Esophagus muscularis mucosa (tissue), 4 donors: Measurements from ENCODE around the gene PLOD1. TPM values are rescaled to one million over a fixed set of nuclear protein-coding genes. Genes with fewer than 3 reads are reported as not detected.
"Not testable (repeated sequence)": the region's sequence is repeated elsewhere in the genome, so short reads cannot be mapped to it uniquely, and the experiment has no call there.

Source experiments
- DNase-seq: peaks from one replicate; pipeline ENCODE4 v3.0.0-alpha.2; 2017; ENCODE audit errors: extremely low spot score
- H3K27ac ChIP-seq, 4 donors: fragments of 200-600 bp; sonication (generic); replicated peaks in 1 of 4; 1 replicate in 3 of 4; 2 replicates in 1 of 4; pipeline ENCODE4 v1.5.1; 2016 to 2019; ENCODE audit warnings: mild to moderate bottlenecking in 1 of 4
- H3K27me3 ChIP-seq, 4 donors: fragments of 200-600 bp; sonication (generic); one replicate each; pipeline versions ENCODE4 v1.5.1 to v1.6.0; 2016 to 2019
- H3K36me3 ChIP-seq, 4 donors: fragments of 200-600 bp; sonication (generic); one replicate each; pipeline ENCODE4 v1.5.1; 2016 to 2019
- H3K4me1 ChIP-seq, 4 donors: fragments of 200-600 bp; sonication (generic); one replicate each; pipeline ENCODE4 v1.5.1; 2016 to 2019
- H3K4me3 ChIP-seq, 4 donors: fragments of 200-600 bp; sonication (generic); 1 replicate in 2 of 4; 2 replicates in 2 of 4; pipeline ENCODE4 v1.5.1; 2016 to 2019; ENCODE audit warnings: mild to moderate bottlenecking in 4 of 4, moderate library complexity in 1 of 4
- H3K9me3 ChIP-seq, 4 donors: fragments of 200-600 bp; sonication (generic); 1 replicate in 3 of 4; 2 replicates in 1 of 4; pipeline ENCODE4 v1.5.1; 2016 to 2019
- CTCF ChIP-seq, 3 experiments: fragments of 200-600 bp in 2 of 3; fragments of 450-650 bp in 1 of 3; sonication (generic) in 2 of 3; IDR thresholded peaks; one replicate each; pipeline ENCODE4 v1.5.1; 2017 to 2019; ENCODE audit warnings: antibody characterized with exemption in 3 of 3, mild to moderate bottlenecking in 2 of 3, moderate library complexity in 1 of 3
- EP300 ChIP-seq: sonication (generic); formaldehyde crosslinking; IDR thresholded peaks from one replicate; pipeline ENCODE4 v1.6.1; 2017; ENCODE audit warnings: antibody characterized with exemption
- POLR2A ChIP-seq: fragments of 450-650 bp; IDR thresholded peaks from one replicate; pipeline ENCODE4 v1.6.1; 2017; ENCODE audit warnings: antibody characterized with exemption, moderate library complexity, mild to moderate bottlenecking, low read depth
- POLR2AphosphoS5 ChIP-seq, 2 donors: sonication (generic); formaldehyde crosslinking; IDR thresholded peaks; one replicate each; pipeline ENCODE4 v1.6.1; 2017; ENCODE audit warnings: antibody characterized with exemption in 2 of 2
- WGBS: methylation state at CpG from one replicate; pipeline ENCODE4 v1.1.5; 2018; 5-methylcytosine and 5-hydroxymethylcytosine counted together
- intact Hi-C: fragments of 100-400 bp; cut with DNase I; formaldehyde crosslinking; loops from one replicate; pipeline ENCODE4 v1.15.1; 2023
- total RNA-seq, 4 donors: library from RNA; depleted of rRNA; stranded (reverse); fragments of >200 nt; gene quantifications; one replicate each; pipeline versions ENCODE4 v1.1.0 to v1.2.1, GENCODE V29; 2016

Gene PLOD1
- total RNA-seq, 4 donors from 2014 or later, result 67.5 to 111 (median 75.0) TPM

- H3K27ac ChIP-seq, result peak overlapping the region; percentile 95 to 99 (median 98)
- DNase-seq, result peak; percentile 98
- H3K4me1 ChIP-seq, result peaks cover 0 to 4% (median 0%) of the 10 kb centered on the region in 4 donors
- no peaks in the 10 kb centered on the region for H3K9me3 ChIP-seq
- no peaks in the 10 kb centered on the region for H3K27me3 ChIP-seq
- WGBS, result 13% methylated on average over 19 of the region's 19 CpGs
- H3K4me3 ChIP-seq, result peak overlapping the region; percentile 61 to 76 (median 74)
- H3K36me3 ChIP-seq, result no peaks in the 10 kb centered on the region
- TF ChIP-seq POLR2AphosphoS5 (IDR thresholded peaks at IDR 0.05), result peak in 1 of 2 donors; percentile 86
- no peak for TF ChIP-seq EP300
- no peak for TF ChIP-seq POLR2A
- TF ChIP-seq CTCF (IDR thresholded peaks at IDR 0.05), result peak; percentile 87 to 99 (median 90)
- intact Hi-C loops, result loop anchor here (1.0 kb wide), 1 partner anchor 69 kb away; no protein-coding TSS in a partner anchor
These were observed 27.0 kb upstream of the PLOD1 start for GRCh38 chr1:11907275-11908094.

DNA sequence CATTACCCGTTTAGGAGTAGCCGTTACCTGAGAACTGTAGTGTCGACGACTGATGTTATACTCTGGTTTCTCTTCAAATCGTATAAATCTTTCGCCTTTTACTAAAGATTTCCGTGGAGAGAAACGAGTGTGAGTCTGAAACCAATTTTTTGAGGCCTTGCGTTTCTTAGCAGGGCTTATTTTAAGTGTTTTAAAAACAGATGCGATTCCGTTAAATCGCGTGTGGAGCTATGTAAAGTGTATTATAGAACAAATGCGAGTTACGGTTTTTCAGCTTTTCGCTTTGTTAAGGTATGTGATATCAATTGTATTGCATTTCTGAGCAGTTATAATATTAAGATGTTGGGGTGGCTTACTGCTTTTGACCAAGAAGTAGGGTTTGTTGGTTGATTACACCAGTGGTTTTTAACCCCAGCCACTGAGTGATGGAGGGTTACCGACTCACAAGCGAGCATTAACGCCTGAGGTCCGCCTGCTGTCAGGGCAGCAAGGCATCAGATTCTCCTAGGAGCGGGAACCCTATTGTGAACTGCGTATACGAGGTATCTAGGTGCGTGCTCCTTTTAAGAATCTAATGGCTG lies 26.3 kb upstream of the PLOD1 start:
- H3K36me3 ChIP-seq, result no peaks in the 10 kb centered on the region
- no peaks in the 10 kb centered on the region for H3K9me3 ChIP-seq
- peaks cover 0 to 4% (median 0%) of the 10 kb centered on the region in 4 donors for H3K4me1 ChIP-seq
- 0% methylated on average over 17 of the region's 24 CpGs for WGBS
- intact Hi-C loops, result no loop called here
- no peak for DNase-seq
- H3K27me3 ChIP-seq, result no peaks in the 10 kb centered on the region
- peak overlapping the region; percentile 95 to 99 (median 98) for H3K27ac ChIP-seq
- TF ChIP-seq EP300 (no peak), POLR2A (peak; percentile 100), CTCF (IDR thresholded peaks at IDR 0.05) (no peak), POLR2AphosphoS5 (IDR thresholded peaks at IDR 0.05) (peak; percentile 65 to 100)
- H3K4me3 ChIP-seq, result peak overlapping the region; percentile 61 to 76 (median 74)

DNA sequence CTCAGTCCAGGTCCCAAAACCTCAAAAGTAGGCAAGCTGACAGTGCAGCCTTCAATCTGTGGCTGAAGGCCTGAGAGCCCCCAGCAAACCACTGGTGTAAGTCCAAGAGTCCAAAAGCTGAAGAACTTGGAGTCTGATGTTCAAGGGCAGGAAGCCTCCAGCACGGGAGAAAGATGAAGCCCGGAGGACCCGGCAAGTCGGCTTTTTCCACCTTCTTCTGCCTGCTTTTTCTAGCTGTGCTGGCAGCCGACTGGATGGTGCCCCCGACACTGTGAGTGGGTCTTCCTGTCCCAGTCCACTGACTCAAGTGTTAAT lies 23.6 kb upstream of the PLOD1 start:
- WGBS, result 77% methylated on average over 6 of the region's 6 CpGs
- H3K4me1 ChIP-seq, H3K36me3 ChIP-seq, H3K9me3 ChIP-seq, DNase-seq, H3K27me3 ChIP-seq, intact Hi-C loops, H3K4me3 ChIP-seq: not testable (repeated sequence)
- peak overlapping the region in 2 of 4 donors; percentile 98 to 99 for H3K27ac ChIP-seq

GRCh38 chr1:11912000-11912399 lies 22.5 kb upstream of the PLOD1 start:
- WGBS, result 85% methylated on average over 7 of the region's 7 CpGs
- no peaks in the 10 kb centered on the region for H3K27me3 ChIP-seq
- intact Hi-C loops, result no loop called here
- H3K9me3 ChIP-seq, result no peaks in the 10 kb centered on the region
- no peaks in the 10 kb centered on the region for H3K36me3 ChIP-seq
- no peak for DNase-seq
- no peak overlapping the region for H3K27ac ChIP-seq
- H3K4me3 ChIP-seq, result no peak overlapping the region
- TF ChIP-seq EP300, result no peak
- TF ChIP-seq POLR2AphosphoS5 (IDR thresholded peaks at IDR 0.05), result no peak
- no peak for TF ChIP-seq POLR2A
- no peak for TF ChIP-seq CTCF (IDR thresholded peaks at IDR 0.05)
- H3K4me1 ChIP-seq, result peaks cover 0 to 4% (median 0%) of the 10 kb centered on the region in 4 donors

- H3K27me3 ChIP-seq, intact Hi-C loops, H3K4me1 ChIP-seq, DNase-seq, H3K36me3 ChIP-seq, H3K27ac ChIP-seq, H3K9me3 ChIP-seq, H3K4me3 ChIP-seq: not testable (repeated sequence)
- WGBS, result 80% methylated on average over 21 of the region's 21 CpGs
These were observed 21.9 kb upstream of the PLOD1 start for GRCh38 chr1:11912482-11913216.
